Smooth muscle cell of the pulmonary artery (primary cell): Measurements from ENCODE around the gene USP25. TPM values are rescaled to one million over a fixed set of nuclear protein-coding genes. Genes with fewer than 3 reads are reported as not detected.

ENCODE experiments used
- total RNA-seq: library from RNA; depleted of rRNA; stranded (reverse); fragments of >200 nt; gene quantifications from 2 replicates; pipeline ENCODE4 v1.2.3, GENCODE V29; 2014

The USP25 gene
- total RNA-seq: 41.9 and 43.9 TPM in 2 replicates

DNA sequence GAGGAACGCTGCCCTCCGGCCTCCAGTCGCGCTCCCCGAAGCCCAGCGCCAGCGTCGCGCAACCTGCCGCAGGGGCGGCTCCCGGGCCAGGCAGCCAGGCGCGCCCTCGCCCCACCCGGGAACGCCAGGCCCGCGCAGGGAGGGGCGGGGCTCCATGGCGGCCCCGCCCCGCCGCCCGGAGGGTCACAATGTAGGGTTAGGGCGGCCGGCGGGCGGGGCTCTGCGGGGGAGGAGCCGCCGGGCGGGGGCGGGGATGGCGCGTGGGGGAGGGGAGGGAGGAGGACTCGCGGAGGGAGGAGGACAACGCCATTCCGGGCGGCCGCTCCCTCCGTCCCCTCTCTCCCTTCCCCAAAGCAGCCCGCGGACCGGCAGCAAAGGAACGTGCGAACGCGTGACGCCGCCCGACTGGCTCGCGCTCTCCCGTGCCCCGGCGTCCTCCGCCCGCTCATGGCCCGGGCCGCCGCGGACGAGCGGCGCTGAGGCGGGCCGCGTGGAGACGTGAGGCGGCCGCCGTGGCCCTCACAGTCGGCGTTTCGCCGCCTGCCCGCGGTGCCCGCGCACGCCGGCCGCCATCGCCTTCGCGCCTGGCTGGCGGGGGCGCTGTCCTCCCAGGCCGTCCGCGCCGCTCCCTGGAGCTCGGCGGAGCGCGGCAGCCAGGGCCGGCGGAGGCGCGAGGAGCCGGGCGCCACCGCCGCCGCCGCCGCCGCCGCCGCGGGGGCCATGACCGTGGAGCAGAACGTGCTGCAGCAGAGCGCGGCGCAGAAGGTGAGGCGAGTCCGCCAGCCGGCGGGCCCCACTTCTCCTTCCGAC is at the start of gene USP25:
TSS of gene USP25 (plus strand) at position 309 of the 810 bp plus-strand sequence. CDS start at position 721, 412 bp downstream.

